DOHH2 (cell line): ENCODE results near the gene LAMC3.
"Not testable (repeated sequence)": the region's sequence is repeated elsewhere in the genome, so short reads cannot be mapped to it uniquely, and the experiment has no call there.

Experiments
- CTCF ChIP-seq: fragments of 200-600 bp; sonication (generic); IDR thresholded peaks from one replicate; pipeline ENCODE4 v1.5.1; 2014; ENCODE audit warnings: antibody characterized with exemption, mild to moderate bottlenecking, low read depth, low read length; ENCODE audit not compliant: poor library complexity, severe bottlenecking
- EZH2phosphoT487 ChIP-seq: fragments of 200-600 bp; sonication (generic); IDR thresholded peaks from 2 replicates; pipeline ENCODE4 v1.6.1; 2017; ENCODE audit warnings: borderline replicate concordance, mild to moderate bottlenecking, antibody characterized with exemption, low read length, moderate library complexity, mixed read lengths

GRCh38 chr9:131034749-131035148 is 25.8 kb downstream of the LAMC3 start:
- TF ChIP-seq CTCF, EZH2phosphoT487: not testable (repeated sequence)
